Measurements from ENCODE around the gene RNF26. TPM values are rescaled to one million over a fixed set of nuclear protein-coding genes. Genes with fewer than 3 reads are reported as not detected.
A peak's percentile ranks its signal among the peaks of the same experiment; 100 is the strongest.

Gene RNF26
- total RNA-seq, 1 experiment from 2014 or later, result 26.4 TPM

DNA sequence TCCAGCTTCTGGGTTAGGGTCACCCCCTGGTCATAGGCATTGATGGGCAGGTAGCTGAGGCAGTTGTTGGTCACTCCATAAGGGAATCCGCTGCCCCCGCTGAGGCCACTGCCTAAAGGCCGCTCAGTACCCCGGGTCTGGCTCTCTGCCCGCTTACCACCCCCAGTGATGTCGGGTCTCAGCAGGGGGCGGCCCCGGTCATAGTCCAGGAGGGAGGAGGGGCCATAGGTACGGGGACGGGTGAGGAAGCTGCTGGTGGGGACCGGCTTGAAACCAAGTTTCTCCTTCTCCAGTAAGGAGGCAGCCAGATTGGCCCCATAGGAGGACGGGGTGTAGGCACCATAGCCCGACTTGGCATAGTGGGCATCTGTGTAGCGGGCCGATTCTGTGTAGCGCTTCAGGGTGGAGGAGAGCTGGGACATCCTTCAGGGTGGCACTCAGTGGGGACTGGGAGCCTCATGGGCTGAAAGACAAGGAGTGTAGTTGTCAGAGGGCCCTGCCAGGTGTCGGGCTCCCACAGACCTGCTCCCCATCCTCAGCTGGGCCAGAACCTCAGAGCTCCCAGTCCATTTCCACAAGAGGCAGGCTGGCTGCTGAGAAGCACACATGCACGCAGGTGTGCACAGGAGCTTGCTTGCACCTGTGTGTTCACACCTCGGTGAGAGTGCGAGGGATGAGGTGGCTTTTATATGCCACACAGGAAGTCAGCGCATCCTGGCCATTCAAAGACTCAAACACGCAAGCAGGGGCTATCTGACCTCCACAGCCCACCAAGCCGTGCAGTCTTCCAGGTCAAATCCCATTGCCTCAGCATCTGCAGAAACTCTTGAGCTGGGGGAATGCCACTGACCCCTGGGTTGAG is 39.0 kb downstream of the RNF26 start:
- Histone ChIP-seq H3K4me3 (ENCODE audit: insufficient read depth, low read depth, low read length) (no peak overlapping the region), H3K27me3 (ENCODE audit: control insufficient read depth, insufficient read depth, low read length) (no peaks in the 10 kb centered on the region), H3K36me3 (replicated peaks; ENCODE audit: control insufficient read depth, insufficient read depth, low read length) (no peaks in the 10 kb centered on the region)
- DNase-seq, result no peak

- H3K4me3 ChIP-seq (ENCODE audit: insufficient read depth, low read depth, low read length), result no peak overlapping the region
- no peaks in the 10 kb centered on the region for H3K36me3 ChIP-seq (replicated peaks; ENCODE audit: control insufficient read depth, insufficient read depth, low read length)
- DNase-seq, result peak; percentile 90
- no peaks in the 10 kb centered on the region for H3K27me3 ChIP-seq (ENCODE audit: control insufficient read depth, insufficient read depth, low read length)
Measured at GRCh38 chr11:119373921-119374631, 39.7 kb downstream of the RNF26 start.

- Histone ChIP-seq H3K27me3 (ENCODE audit: control insufficient read depth, insufficient read depth, low read length) (peaks cover 2% of the 10 kb centered on the region; the same call in 1 of the 2 replicates), H3K4me3 (ENCODE audit: insufficient read depth, low read depth, low read length) (no peak overlapping the region)
- peak; percentile 28 for DNase-seq
Measured at GRCh38 chr11:119374632-119375336, 40.5 kb downstream of the RNF26 start.

DNA sequence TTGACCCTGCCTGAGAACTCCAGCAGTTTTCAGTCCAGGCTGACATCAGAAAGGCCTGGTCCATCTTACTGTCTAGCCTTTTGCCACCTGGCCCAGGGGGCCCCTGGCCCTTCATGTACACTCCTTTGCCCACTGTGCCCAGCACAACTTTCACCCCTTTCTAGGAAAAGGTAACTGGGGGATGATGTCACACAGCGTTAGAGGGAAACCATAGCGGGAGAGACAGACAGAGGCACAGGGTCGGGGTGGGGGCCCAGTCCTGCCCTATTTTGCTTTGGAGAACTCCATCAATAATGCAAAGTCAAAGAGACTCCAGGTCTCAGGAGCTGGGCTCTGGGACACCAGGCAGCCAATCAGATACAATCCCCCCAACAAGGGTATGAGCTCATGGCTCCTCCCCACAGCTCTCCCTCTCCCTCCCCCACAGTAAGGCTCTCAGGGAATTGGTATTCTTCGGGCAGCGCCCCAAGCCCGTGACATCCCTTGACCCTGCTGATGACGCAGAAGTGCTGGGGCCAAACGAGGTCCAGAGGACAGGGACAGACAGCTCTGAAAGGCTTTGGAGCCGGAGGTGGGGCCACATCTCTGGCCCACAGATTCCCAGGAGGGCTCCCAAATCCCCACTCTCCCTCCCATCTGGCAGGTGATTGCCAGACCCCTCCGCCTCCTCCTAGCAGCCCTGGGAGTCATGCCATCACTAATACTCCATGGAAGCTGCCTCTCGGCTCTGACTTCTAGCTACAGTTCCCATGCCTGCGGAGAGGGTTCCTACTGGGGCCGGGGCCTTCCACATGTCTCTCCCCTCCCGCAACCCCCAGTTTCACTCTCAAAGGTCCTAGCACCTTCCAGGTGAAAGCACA is 41.2 kb downstream of the RNF26 start:
- DNase-seq, result peak; percentile 74
- Histone ChIP-seq H3K4me3 (ENCODE audit: insufficient read depth, low read depth, low read length) (no peak overlapping the region), H3K27me3 (ENCODE audit: control insufficient read depth, insufficient read depth, low read length) (peaks cover 8% of the 10 kb centered on the region), H3K36me3 (replicated peaks; ENCODE audit: control insufficient read depth, insufficient read depth, low read length) (no peaks in the 10 kb centered on the region)

More at GRCh38 chr11:119374632-119375336, 40.5 kb downstream of the RNF26 start:
- no peaks in the 10 kb centered on the region for H3K36me3 ChIP-seq (replicated peaks; ENCODE audit: control insufficient read depth, insufficient read depth, low read length)

DNA sequence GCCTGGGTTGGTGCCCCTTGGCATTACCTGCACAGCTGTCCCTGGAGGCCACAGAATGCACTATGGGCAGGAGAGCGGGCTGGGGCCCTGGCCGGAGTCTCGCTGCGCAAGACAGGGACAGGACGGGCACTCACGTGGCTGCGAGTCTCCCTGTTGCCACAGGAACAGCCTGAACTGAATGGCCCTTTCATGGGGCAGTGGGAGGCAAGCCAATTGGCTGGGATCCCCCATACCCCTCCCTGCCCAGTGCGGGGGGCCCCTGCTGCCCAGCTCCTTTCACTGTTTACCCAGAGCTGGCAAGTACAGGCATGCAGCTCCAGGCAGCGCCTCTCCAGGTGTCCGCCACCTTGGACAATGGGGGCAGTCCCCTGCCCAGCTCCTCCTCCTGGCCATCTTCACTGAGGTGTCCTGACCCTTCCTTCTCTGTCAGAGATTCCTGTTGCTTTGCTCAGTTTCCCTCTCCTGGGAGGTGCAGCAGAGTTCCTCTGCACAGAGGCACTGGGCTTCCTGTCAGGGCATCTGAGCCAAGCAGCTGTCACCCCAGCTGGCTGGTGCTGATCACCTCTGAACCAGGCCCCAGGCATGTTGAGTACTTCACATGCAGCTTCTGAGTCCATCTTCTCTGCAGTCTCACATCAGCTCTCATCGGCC is 42.0 kb downstream of the RNF26 start:
- Histone ChIP-seq H3K36me3 (replicated peaks; ENCODE audit: control insufficient read depth, insufficient read depth, low read length) (no peaks in the 10 kb centered on the region), H3K4me3 (ENCODE audit: insufficient read depth, low read depth, low read length) (no peak overlapping the region), H3K27me3 (ENCODE audit: control insufficient read depth, insufficient read depth, low read length) (peaks cover 16% of the 10 kb centered on the region)
- DNase-seq, result peak; percentile 59

DNA sequence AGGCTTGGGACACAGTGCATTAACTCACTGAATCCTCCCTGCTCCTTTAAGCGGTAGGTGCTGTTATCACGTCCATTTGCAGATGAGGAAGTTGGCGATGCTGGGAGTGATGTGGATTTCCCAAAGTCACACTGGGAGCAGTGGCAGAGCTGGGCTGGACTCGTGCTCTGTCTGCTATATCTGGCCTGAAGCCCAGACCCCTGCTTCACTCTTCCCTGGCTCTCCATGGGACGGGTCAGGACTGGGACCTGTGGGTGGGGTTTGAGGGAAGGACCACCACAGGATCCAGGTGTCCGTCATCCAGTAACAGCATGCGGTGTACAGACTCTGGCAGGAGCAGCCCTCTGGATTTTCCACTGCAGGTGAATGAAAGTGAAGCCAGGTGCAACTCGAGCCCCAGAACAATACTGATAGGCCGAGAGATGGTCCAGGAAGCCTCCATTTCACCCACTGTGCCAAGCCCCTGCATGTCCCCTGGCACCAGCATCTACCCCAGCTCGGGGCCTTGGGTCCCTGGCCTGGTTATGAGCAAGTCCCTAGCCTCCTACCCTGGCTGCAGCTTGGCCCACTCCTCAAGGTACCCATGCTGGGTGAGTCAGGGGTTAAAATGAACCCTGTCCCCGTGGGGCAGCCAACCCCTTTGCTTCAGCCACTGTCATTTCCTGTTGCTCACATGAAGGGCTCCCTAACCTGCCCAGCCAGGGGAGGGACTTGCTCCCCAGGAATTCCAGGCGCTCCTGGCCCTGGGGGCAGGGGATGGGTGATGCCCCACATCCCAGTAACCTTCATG is 43.0 kb downstream of the RNF26 start:
- Histone ChIP-seq H3K27me3 (ENCODE audit: control insufficient read depth, insufficient read depth, low read length) (peaks cover 20% of the 10 kb centered on the region), H3K4me3 (ENCODE audit: insufficient read depth, low read depth, low read length) (no peak overlapping the region), H3K36me3 (replicated peaks; ENCODE audit: control insufficient read depth, insufficient read depth, low read length) (no peaks in the 10 kb centered on the region)
- peak; percentile 32 for DNase-seq

DNA sequence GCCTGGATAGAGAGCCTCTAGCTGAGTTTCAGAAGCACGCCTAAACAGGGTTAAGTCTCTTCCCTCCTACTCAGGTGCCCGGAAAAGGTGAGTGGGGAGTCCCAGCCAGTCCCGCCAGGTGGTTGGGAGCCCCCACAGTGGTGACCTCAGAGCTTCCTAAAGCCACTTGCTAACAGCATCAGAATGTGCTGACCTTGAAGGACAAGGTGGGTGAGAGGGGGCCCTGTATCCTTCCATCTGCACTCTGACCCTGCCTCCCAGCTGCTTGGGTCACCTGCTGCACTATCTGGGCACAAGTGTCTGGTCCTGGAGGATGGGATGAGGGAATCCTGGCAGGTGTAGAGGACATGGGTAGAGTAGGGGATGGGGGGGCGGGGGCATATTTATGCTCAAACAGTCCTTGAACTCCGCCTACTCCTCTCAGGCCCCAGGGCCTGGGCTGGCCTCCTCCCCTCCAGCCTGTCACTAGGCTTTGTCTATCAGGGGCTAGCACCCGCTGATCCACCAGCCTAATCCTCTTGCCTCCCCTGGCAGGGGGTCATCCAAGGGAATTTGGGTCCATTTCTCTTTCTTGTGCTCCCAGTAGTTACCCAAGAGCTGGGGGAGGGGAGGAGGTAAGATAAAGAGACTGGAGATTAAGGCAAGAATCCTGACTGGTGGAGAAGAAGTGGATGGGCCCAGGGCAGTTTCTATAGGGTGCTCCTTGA is 43.8 kb downstream of the RNF26 start:
- no peak overlapping the region for H3K4me3 ChIP-seq (ENCODE audit: insufficient read depth, low read depth, low read length)
- peaks cover 20% of the 10 kb centered on the region for H3K27me3 ChIP-seq (ENCODE audit: control insufficient read depth, insufficient read depth, low read length)
- peak; percentile 83 for DNase-seq
- no peaks in the 10 kb centered on the region for H3K36me3 ChIP-seq (replicated peaks; ENCODE audit: control insufficient read depth, insufficient read depth, low read length)

DNA sequence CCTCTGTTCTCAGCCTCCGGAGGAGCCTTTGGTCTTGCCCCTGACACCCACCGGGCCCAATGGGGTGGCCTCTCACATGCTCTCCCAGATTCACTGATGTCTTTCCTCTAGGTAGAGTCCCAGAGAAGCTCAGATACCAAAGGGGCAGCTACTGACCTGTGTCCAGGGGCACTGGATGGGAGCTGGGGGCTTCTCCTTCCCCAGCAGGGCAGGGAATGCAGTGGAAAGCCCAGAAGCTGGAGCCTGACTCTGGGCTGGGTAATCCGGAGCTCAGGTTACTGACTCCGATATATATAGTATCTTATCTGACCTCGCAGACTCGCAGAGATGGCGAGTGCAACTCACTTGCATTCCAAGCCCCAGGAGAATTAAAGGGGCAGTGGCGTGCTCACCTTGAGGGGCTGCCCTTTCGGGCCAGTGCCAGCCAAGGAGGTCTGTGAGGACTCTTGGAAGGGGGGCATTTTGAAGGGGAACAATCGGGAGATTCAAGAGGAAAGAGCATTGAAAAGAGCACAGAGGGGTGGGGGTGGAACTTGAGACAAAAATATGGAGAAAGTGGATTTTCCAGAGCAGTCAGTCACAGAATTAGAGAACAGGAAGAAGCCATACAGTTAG is 44.6 kb downstream of the RNF26 start:
- peak overlapping the region; percentile 6; the same call in 1 of the 2 replicates for H3K4me3 ChIP-seq (ENCODE audit: insufficient read depth, low read depth, low read length)
- H3K36me3 ChIP-seq (replicated peaks; ENCODE audit: control insufficient read depth, insufficient read depth, low read length), result no peaks in the 10 kb centered on the region
- peaks cover 20% of the 10 kb centered on the region for H3K27me3 ChIP-seq (ENCODE audit: control insufficient read depth, insufficient read depth, low read length)
- DNase-seq, result peak; percentile 47

DNA sequence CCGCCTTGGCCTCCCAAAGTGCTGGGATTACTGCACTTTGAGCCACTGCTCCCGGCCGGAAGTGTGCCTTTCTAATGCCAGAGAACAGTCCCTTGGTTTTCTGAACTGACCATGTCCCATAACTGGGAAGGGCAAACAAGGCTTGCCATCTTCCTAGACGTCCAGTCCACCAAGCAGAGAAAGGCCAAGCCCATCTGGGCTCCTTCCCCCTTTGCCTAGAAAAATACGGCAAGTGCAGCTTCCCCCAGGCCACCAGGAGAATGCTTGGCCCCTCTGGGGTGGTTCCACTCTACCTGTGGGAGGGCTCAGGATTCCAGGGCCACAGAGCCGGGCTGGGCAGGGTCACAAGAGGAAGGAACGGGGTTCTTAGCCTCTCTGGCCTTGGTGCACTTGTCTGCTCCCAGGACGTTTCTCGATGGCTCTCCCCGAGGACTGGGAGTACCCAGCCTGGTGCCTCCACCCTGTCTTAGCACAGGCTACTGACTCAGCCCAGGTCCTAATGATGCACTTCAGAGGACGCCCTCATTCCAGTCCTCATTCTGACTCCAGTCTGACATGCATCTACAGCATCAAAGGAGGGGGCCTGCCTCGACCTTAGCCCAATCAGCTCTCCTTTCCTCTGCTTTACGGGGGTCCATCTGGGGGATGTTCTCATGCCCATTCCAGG is 46.0 kb downstream of the RNF26 start:
- Histone ChIP-seq H3K36me3 (replicated peaks; ENCODE audit: control insufficient read depth, insufficient read depth, low read length) (no peaks in the 10 kb centered on the region), H3K27me3 (ENCODE audit: control insufficient read depth, insufficient read depth, low read length) (peaks cover 20% of the 10 kb centered on the region), H3K4me3 (ENCODE audit: insufficient read depth, low read depth, low read length) (peak overlapping the region; percentile 54; the same call in 1 of the 2 replicates)
- DNase-seq, result peak; percentile 22

DNA sequence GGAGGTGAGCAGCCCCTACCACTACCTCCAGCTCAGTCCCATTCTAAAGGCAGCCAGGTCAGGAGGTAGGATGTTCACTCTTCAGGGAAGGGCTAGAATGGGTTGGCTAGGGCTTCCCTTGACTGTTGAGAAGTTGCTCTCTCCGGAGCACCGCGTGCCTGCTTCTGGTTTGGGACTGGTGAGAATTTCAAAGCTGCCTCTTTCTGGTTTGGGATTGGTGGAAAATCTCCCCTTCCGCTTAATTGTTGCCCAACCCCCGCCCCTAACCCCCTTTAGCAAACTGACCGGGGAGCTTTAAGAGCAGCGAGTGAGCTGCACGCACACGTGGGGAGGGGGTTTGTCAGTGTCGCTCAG is 46.5 kb downstream of the RNF26 start:
- H3K36me3 ChIP-seq (replicated peaks; ENCODE audit: control insufficient read depth, insufficient read depth, low read length), result no peaks in the 10 kb centered on the region
- DNase-seq, result peak; percentile 68
- H3K4me3 ChIP-seq (ENCODE audit: insufficient read depth, low read depth, low read length), result peak overlapping the region; percentile 54
- peaks cover 20% of the 10 kb centered on the region for H3K27me3 ChIP-seq (ENCODE audit: control insufficient read depth, insufficient read depth, low read length)

DNA sequence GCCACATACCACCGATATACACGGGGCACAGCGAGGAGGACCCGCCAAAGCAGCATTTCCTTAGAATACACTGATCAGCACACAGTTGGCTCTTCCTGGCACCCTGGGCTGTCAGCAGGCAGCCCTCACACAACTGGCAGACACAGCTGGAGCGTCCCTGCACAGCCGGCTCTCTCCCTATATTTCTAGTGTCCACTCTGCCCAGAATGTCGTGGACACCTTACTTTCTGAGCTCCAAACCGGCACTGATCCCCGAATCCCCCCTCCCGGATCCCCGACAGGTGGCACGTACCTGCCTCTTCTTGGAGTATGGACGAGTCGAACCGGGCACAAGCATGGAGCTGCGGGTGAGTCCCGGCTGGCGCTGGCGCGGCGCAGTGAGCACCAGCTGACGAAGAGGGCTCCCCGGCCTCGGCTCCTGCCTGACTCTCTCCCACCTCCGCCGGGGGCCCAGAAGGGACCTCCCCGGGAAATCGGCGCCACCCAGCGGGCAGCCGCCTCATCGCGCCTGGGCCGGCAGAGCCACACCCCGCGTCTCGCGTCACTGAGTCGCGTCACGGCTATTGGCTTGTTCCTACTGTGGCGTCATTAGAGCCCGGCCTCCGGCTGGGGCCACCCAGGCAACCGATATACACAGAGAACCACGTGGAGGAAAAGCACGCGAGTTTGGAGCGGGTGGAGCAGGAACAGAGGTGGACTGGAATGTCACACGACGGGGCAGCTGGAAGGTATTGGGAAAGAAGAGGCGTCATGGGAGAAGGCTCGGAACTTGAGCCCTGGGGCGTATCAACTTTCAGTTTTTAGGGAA is 47.1 kb downstream of the RNF26 start, which contains the start of gene USP2:
Gene USP2 (minus strand): TSS at position 510 of the 808 bp plus-strand sequence. CDS start 8,210 bp downstream, outside the sequence.
- Histone ChIP-seq H3K27me3 (ENCODE audit: control insufficient read depth, insufficient read depth, low read length) (peaks cover 20% of the 10 kb centered on the region), H3K36me3 (replicated peaks; ENCODE audit: control insufficient read depth, insufficient read depth, low read length) (no peaks in the 10 kb centered on the region), H3K4me3 (ENCODE audit: insufficient read depth, low read depth, low read length) (peak within 1 kb of the TSS; percentile 54)
- peak; percentile 94 for DNase-seq
